Stimulated activated CD4-positive, alpha-beta T cell treated with anti-CD3 and anti-CD28 coated beads, TNF-alpha, amount 100 ng/mL, for 48 hours (primary cell): ENCODE data around the gene NF1.
A peak's percentile ranks its signal among the peaks of the same experiment; 100 is the strongest.
"Not testable (repeated sequence)": the region's sequence is repeated elsewhere in the genome, so short reads cannot be mapped to it uniquely, and the experiment has no call there.

ENCODE experiments used
- DNase-seq, 3 donors: peaks; one replicate each; pipeline ENCODE4 v3.0.0-alpha.2; 2020; ENCODE audit warnings: low read depth in 3 of 3

The NF1 gene, protein sequence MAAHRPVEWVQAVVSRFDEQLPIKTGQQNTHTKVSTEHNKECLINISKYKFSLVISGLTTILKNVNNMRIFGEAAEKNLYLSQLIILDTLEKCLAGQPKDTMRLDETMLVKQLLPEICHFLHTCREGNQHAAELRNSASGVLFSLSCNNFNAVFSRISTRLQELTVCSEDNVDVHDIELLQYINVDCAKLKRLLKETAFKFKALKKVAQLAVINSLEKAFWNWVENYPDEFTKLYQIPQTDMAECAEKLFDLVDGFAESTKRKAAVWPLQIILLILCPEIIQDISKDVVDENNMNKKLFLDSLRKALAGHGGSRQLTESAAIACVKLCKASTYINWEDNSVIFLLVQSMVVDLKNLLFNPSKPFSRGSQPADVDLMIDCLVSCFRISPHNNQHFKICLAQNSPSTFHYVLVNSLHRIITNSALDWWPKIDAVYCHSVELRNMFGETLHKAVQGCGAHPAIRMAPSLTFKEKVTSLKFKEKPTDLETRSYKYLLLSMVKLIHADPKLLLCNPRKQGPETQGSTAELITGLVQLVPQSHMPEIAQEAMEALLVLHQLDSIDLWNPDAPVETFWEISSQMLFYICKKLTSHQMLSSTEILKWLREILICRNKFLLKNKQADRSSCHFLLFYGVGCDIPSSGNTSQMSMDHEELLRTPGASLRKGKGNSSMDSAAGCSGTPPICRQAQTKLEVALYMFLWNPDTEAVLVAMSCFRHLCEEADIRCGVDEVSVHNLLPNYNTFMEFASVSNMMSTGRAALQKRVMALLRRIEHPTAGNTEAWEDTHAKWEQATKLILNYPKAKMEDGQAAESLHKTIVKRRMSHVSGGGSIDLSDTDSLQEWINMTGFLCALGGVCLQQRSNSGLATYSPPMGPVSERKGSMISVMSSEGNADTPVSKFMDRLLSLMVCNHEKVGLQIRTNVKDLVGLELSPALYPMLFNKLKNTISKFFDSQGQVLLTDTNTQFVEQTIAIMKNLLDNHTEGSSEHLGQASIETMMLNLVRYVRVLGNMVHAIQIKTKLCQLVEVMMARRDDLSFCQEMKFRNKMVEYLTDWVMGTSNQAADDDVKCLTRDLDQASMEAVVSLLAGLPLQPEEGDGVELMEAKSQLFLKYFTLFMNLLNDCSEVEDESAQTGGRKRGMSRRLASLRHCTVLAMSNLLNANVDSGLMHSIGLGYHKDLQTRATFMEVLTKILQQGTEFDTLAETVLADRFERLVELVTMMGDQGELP (N-terminal part only)

GRCh38 chr17:31094600-31095235, at the start of gene NF1:
Gene NF1 (plus strand): TSS chr17:31094977. CDS start chr17:31095310, 333 bp downstream.
- DNase-seq: peak; percentile 78 to 84 (median 84)

DNA sequence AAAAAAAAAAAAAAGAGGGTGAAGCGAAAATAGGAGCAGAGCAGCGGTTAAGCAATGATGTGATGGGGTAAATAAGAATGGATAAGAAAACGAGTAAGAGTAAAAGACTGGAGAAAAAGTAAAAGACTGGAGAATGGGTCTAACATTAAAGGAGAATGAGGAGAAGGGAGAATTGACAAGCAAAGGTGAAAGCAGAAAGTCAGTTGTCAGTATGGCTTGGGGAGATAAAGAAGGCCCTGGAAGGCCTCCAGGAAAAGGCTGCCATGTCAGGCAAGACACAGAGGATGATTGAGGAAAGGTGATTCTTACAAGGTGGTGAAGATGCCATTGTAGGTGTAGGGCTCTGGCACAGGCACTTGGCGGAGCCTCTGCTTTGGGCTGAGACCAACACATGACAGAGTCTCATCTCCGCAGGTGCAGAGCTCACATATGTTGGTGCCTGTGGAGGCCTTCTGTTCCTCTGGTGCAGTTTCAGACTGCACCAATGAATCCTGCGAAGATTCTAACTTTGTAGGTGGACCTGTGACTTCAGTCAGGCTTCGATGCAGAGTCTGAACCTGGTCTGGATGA, 47.8 kb upstream of the NF1 start:
- DNase-seq: not testable (repeated sequence)

- DNase-seq: no peak
Observed at GRCh38 chr17:31048142-31048541, 46.6 kb upstream of the NF1 start.

GRCh38 chr17:31048780-31049179, 46.0 kb upstream of the NF1 start:
- no peak for DNase-seq

GRCh38 chr17:31050948-31051347, 43.8 kb upstream of the NF1 start:
- no peak for DNase-seq

DNA sequence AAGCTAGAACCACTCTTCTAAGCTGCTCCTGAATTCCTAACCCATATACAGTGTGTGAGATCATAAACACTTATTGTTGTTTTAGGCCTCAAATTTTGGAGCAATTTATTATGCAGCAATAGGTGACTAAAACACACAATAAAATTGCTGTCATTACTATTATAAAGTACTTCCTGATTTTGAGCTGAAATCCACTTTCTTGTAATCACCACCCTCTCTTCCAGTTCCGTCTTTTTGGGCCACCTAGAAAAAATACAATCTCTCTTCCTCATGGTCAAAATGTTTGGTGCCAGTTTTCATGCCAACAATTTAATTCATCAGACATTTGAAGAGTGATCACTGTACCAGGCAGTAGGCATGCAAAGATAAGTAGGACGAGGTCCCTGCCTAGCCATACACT, 43.3 kb upstream of the NF1 start:
- DNase-seq: no peak

DNA sequence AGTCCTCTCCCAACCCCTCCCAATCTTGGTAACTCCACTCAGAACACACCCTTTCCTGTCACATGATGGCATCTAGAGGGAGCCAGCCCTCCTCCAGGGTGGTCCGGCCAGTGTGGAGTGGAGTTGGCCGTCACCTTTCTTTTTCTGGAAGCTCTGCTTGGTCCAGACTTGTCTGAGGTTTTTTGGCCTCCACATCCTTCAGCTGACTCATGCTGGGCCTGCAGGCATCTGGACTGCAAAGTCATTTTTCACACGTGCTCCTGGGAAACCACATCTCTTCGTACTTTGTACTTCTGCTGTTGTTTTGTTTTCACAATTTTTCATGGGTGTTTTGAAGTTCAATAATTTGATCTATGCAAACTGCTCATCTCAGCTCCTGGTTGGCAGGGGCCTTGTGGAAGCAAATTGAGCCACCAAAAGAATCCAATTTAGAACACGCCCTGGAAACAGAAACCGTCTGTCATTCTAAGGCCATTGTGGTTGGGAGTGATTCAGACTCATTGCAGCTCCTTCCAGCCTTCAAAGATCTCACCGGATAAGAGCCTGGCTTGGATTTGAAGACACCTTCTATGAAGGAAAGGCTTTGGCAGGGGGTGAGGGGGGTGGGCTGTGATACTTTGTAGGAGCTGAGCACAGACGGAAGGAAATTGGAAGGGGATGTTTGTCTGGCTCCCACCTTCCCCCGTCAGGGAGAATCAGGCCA, 42.4 kb upstream of the NF1 start:
- no peak for DNase-seq

GRCh38 chr17:31053071-31053470, 41.7 kb upstream of the NF1 start:
- no peak for DNase-seq

DNA sequence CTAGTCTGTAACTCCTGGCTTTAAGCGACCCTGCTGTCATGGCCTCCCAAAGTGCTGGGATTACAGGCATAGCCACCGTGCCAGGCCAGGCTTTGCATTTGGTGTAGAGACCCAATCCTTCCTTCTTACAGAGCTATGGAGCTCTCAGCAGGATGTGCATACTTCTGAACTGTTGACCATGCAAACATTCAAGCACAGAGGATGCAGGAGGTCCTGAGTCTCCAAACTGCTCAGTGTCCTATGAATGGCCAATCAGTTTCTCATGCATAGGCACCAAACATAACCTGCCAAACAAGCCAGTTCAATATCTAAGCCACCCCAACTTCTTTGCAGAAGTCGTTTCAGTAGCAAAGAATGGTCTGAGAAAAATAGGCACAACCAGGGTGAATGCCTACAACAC, 40.0 kb upstream of the NF1 start:
- no peak for DNase-seq

DNA sequence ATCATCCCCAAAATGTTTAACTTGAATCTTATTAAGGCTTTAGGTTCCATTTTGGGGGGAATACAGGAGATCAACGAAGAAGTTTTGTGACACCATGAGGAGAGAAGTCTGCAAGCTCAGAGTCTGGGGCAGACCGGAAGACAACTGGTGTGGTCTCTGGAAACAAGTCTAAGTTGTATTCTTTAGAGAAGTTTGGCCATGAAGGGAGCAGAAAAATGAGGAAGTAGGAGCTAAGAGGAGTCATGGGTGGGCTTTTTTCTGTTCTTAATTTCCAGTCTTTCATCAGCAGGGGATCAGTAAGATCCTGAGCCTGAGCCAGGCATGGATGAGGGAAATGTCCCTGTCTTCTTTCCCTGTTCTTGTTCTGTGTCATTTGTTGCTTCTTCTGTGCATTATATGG, 35.8 kb upstream of the NF1 start:
- no peak for DNase-seq

GRCh38 chr17:31060791-31061550, 33.8 kb upstream of the NF1 start:
- no peak for DNase-seq

DNA sequence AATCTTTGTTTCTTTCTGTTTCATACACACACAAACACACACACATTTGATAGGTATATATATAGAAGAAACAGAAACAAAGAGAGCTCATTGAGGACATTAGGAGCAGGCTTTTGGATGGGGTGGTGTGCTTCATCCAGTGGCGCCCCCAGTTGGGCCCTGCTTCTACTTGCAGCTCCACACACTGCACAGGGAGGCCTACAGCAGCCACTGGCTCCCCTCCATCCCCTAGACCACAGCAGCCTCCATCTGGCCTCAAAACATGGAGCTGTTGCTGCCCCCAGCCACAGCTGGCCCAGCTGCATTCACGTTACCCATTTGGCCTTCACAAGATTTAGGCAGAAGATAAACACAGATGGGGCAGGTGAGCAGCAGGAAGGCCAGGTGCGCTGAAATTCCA, 33.1 kb upstream of the NF1 start:
- DNase-seq: no peak

GRCh38 chr17:31062346-31062745, 32.4 kb upstream of the NF1 start:
- no peak for DNase-seq

DNA sequence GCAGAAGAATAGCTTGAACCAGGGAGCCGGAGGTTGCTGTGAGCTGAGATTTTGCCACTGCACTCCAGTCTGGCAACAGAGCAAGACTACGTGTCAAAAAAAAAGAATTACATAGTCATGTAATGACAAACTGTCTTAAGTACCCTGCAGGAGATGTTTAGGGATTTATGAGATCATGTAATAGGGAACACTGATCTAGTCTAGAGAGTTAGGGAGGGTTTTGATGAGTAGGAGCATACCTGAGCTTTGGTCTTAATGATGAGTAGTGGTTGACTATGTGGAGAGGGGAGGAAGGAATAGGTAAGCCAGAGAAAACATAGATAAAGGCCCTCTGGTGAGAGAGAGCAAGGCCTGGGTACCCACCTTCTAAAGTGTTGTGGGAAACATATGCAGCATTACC, 30.1 kb upstream of the NF1 start:
- DNase-seq: no peak

GRCh38 chr17:31067691-31068184, 27.0 kb upstream of the NF1 start:
- no peak for DNase-seq

- DNase-seq: peak; percentile 35 to 46 (median 40)
Observed at GRCh38 chr17:31068291-31068690, 26.5 kb upstream of the NF1 start.

DNA sequence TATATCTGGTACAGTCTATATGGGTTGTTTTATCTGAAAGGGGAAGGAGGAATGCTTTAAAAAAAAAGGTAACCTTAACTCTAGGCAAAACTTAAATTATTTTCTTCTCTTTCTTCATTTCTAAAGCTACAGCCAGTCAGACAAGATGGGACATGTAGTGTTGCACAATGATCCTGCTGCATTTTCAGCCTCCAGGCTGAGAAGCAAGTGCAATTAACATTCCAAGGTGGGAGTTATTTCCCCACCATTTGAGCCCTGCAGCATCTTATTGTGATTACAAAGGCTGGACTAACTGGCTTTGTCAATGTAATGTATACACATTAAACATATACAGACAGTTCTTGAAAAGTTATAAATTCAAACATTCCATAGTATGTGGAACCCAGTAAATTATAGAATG, 22.6 kb upstream of the NF1 start:
- DNase-seq: no peak

GRCh38 chr17:31073411-31073810, 21.4 kb upstream of the NF1 start:
- no peak for DNase-seq

DNA sequence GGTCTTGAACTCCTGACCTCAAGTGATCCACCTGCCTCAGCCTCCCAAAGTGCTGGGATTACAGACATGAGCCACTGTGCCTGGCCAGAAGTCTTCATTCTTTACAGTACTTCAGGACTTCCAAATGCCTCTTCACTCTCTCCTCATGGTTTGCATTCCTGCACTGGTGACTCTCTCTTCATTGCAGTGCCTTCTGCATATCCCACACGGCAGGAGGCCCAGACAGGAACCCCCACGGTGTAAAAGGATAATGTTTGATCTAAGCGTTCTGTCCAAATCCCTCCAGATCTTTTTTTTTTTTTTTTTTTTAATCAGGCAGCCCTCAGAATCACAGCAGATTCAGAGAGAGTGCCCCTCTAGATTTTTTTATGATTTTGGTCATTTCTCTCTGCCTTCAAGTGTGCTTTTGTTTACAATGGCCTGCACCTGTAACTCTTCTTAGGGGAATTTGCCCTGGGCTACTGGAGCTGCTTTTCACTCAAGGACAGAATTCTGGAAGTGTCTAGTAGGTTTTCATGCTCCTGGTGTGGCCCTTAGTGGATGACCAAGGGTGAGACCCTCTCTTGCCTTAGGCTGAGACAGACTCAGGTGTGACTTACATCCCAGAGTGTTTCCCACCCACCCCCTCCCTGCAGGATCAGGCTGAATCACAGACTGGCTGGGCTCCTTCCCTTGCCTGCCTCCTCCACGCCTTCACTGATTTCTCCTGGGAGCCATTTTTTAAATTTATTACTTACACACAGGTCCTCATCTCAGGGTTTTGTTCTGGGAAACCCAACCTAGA, 19.8 kb upstream of the NF1 start:
- DNase-seq: no peak
